ENCODE measurements around the gene FAM53B. TPM values are rescaled to one million over a fixed set of nuclear protein-coding genes. Genes with fewer than 3 reads are reported as not detected.

FAM53B gene
- polyA plus RNA-seq, 1 of the 3 experiments (the other 2 are of a cell fraction) = 5.6 TPM

GRCh38 chr10:124596962-124597845, 147.0 kb downstream of the FAM53B start:
- POLR2A ChIA-PET = no interaction called here

More at GRCh38 chr10:124596962-124597845, 147.0 kb downstream of the FAM53B start:
- Histone ChIP-seq H4K20me1 (ENCODE audit: insufficient read depth) (no peaks in the 10 kb centered on the region), H3K9me2 (no peaks in the 10 kb centered on the region), H3F3A (replicated peaks; ENCODE audit: insufficient read depth) (no peaks in the 10 kb centered on the region), H3K9me3 (no peaks in the 10 kb centered on the region), H3K9ac (no peak overlapping the region), H3K27ac (ENCODE audit: low read depth in 2 of 2, low read length in 1 of 2) (no peak overlapping the region), H3K27me3 (ENCODE audit: insufficient read depth) (no peaks in the 10 kb centered on the region), H3K36me3 (replicated peaks in 1 of 2; ENCODE audit: control insufficient read depth in 1 of 2, insufficient read depth in 2 of 2, low read length in 1 of 2) (no peaks in the 10 kb centered on the region), H3K4me2 (no peak overlapping the region), H3K79me2 (ENCODE audit: insufficient read depth) (no peaks in the 10 kb centered on the region), H3K4me3 (ENCODE audit: low read depth in 2 of 2, low read length in 1 of 2) (no peak overlapping the region), H3K4me1 (ENCODE audit: control insufficient read depth in 1 of 2, insufficient read depth in 2 of 2, low read depth in 1 of 2, low read length in 1 of 2) (no peaks in the 10 kb centered on the region; a peak in 1 of 4 replicates), H2AFZ (ENCODE audit: low read depth) (no peak overlapping the region)
- DNase-seq = no peak
- TF ChIP-seq RCOR1 (IDR thresholded peaks at IDR 0.05; ENCODE audit: low read length) = no peak
- TF ChIP-seq, protein P1, sequence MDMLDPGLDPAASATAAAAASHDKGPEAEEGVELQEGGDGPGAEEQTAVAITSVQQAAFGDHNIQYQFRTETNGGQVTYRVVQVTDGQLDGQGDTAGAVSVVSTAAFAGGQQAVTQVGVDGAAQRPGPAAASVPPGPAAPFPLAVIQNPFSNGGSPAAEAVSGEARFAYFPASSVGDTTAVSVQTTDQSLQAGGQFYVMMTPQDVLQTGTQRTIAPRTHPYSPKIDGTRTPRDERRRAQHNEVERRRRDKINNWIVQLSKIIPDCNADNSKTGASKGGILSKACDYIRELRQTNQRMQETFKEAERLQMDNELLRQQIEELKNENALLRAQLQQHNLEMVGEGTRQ (IDR thresholded peaks at IDR 0.05; ENCODE audit: borderline replicate concordance, low read depth, low read length) = no peak
- no peak for TF ChIP-seq MEF2A (IDR thresholded peaks at IDR 0.05; ENCODE audit: borderline replicate concordance, low read depth)
- no peak for TF ChIP-seq ELF1 (IDR thresholded peaks at IDR 0.05)
- no peak for TF ChIP-seq GATA2 (CRISPR knock-in tag; IDR thresholded peaks at IDR 0.05)
- no peak for TF ChIP-seq YY1 (IDR thresholded peaks at IDR 0.05; ENCODE audit: low read depth)
- TF ChIP-seq, protein P2, sequence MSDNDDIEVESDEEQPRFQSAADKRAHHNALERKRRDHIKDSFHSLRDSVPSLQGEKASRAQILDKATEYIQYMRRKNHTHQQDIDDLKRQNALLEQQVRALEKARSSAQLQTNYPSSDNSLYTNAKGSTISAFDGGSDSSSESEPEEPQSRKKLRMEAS (IDR thresholded peaks at IDR 0.05; ENCODE audit: low read depth) = no peak
- TF ChIP-seq IRF3 (IDR thresholded peaks at IDR 0.05; ENCODE audit: low read depth, low read length) = no peak
- no peak for TF ChIP-seq FOXJ3 (CRISPR knock-in tag; IDR thresholded peaks at IDR 0.05)
- TF ChIP-seq GABPA (IDR thresholded peaks at IDR 0.05; ENCODE audit: low read depth) = no peak
- no peak for TF ChIP-seq SMC3 (IDR thresholded peaks at IDR 0.05; ENCODE audit: low read depth, low read length)
- TF ChIP-seq MXI1 (IDR thresholded peaks at IDR 0.05; ENCODE audit: low read depth, low read length) = no peak
- TF ChIP-seq CHD2 (IDR thresholded peaks at IDR 0.05; ENCODE audit: low read length, partially characterized antibody) = no peak
- TF ChIP-seq USF1 (IDR thresholded peaks at IDR 0.05; ENCODE audit: borderline replicate concordance, low read depth) = no peak
- TF ChIP-seq TCF12 (IDR thresholded peaks at IDR 0.05) = no peak
- TF ChIP-seq RFX5 (IDR thresholded peaks at IDR 0.05; ENCODE audit: low read length) = no peak
- no peak for TF ChIP-seq JUND (IDR thresholded peaks at IDR 0.05)
- CTCF ChIA-PET = interaction anchor here (0.5 kb wide), 1 partner anchor 22 kb away, joined by 3 read pairs; no protein-coding TSS in a partner anchor
- 91% methylated on average over 11 of the region's 21 CpGs for WGBS (ENCODE audit: low lambda C conversion rate)
